Heart left ventricle (tissue), 16 donors: ENCODE data around the gene MFSD8. TPM values are rescaled to one million over a fixed set of nuclear protein-coding genes. Genes with fewer than 3 reads are reported as not detected.
A peak's percentile ranks its signal among the peaks of the same experiment; 100 is the strongest.

ENCODE experiments used
- ATAC-seq, 4 donors: fragments of 200-7000 bp; cut with Tn5 transposase; one replicate each; pipeline ENCODE4 v1.9.1; 2020 to 2022; ENCODE audit warnings: moderate library complexity in 4 of 4, mild to moderate bottlenecking in 3 of 4, moderate number of reproducible peaks in 1 of 4
- DNase-seq, 5 donors: peaks; one replicate each; pipeline ENCODE4 v3.0.0-alpha.2; 2020
- H3K27ac ChIP-seq, 12 donors: fragments of 200-600 bp; sonication (generic) in 4 of 12; one replicate each; pipeline versions ENCODE4 v1.5.0 to v1.8.0; 2016 to 2022; ENCODE audit warnings: mild to moderate bottlenecking in 2 of 12
- H3K27me3 ChIP-seq, 9 donors: fragments of 200-600 bp; sonication (generic) in 2 of 9; one replicate each; pipeline versions ENCODE4 v1.5.1 to v1.8.0; 2016 to 2022; ENCODE audit warnings: mild to moderate bottlenecking in 3 of 9
- H3K36me3 ChIP-seq, 9 donors: fragments of 200-600 bp; sonication (generic) in 2 of 9; one replicate each; pipeline versions ENCODE4 v1.5.0 to v1.8.0; 2018 to 2022; ENCODE audit warnings: mild to moderate bottlenecking in 2 of 9
- H3K4me1 ChIP-seq, 12 donors: fragments of 200-600 bp; sonication (generic) in 4 of 12; one replicate each; pipeline versions ENCODE4 v1.5.0 to v1.8.0; 2016 to 2022; ENCODE audit warnings: mild to moderate bottlenecking in 3 of 12
- H3K4me3 ChIP-seq, 12 donors: fragments of 200-600 bp; sonication (generic) in 4 of 12; one replicate each; pipeline versions ENCODE4 v1.5.0 to v1.8.0; 2017 to 2022; ENCODE audit warnings: mild to moderate bottlenecking in 9 of 12, moderate library complexity in 4 of 12
- H3K9me3 ChIP-seq, 12 donors: fragments of 200-600 bp; sonication (generic) in 4 of 12; one replicate each; pipeline versions ENCODE4 v1.5.0 to v1.8.0; 2016 to 2022; ENCODE audit warnings: mild to moderate bottlenecking in 1 of 12
- POLR2A ChIP-seq, 2 donors: fragments of 450-650 bp; IDR thresholded peaks; one replicate each; pipeline ENCODE4 v1.6.1; 2017; ENCODE audit warnings: antibody characterized with exemption in 2 of 2, mild to moderate bottlenecking in 2 of 2, moderate library complexity in 2 of 2
- WGBS, 4 donors: extraction: QIAGEN DNeasy Blood & Tissue Kit in 2 of 4; methylation state at CpG; one replicate each; pipeline versions ENCODE4 v1.1.5 to v1.1.7; 2013 to 2018; 5-methylcytosine and 5-hydroxymethylcytosine counted together
- intact Hi-C, 10 donors: fragments of 100-400 bp; cut with DNase I; formaldehyde crosslinking; loops; one replicate each; pipeline versions ENCODE4 v1.11.1 to v1.14.2; 2022
- polyA plus RNA-seq, 2 donors: library from polyadenylated mRNA; stranded (reverse); fragments of 200-250 nt; gene quantifications; one replicate each; pipeline ENCODE4 v1.2.3, GENCODE V29; 2013
- total RNA-seq, 9 donors: library from RNA; depleted of rRNA in 2 of 9; stranded (reverse); fragments of >200 nt in 2 of 9; fragmentation: NEBNext Ultra II Directional in 3 of 9; extraction: Animal tissue kit (Norgen Biotek cat#: 25700) in 3 of 9; gene quantifications; one replicate each; pipeline versions ENCODE4 v1.1.0 to v1.2.4, GENCODE V29; 2016 to 2023
- TF ChIP-seq, protein P1 (sequence below), 12 donors: fragments of 200-600 bp; sonication (generic) in 4 of 12; IDR thresholded peaks; one replicate each; pipeline versions ENCODE4 v1.5.0 to v1.8.0; 2018 to 2022; ENCODE audit warnings: antibody characterized with exemption in 12 of 12, mild to moderate bottlenecking in 5 of 12
- donor health status: ischemic (EF 13 %, LVEDD 7.1; RV severe dilation, severe dysfunction).
- donor health status: healthy with polysubstance abuse.
- donor health status: DM: no; HTN: yes; CAD: no.
- donor health status: DM: no; HTN: no; CAD: no.
- donor health status: ischemic (EF 25% LVEDD 6.9; RV normal size, moderate dysfunction).
- donor health status: ischemic (EF 25% LVEDD 5.7; RV mildly dilated, moderate dysfunction).
- donor health status: healthy.
- donor health status: DM: yes; HTN: yes; CAD: no.
- donor health status: ischemic (EF 35%, LVEDD 5.7; RV mildly dilated, moderate dysfunction).
- donor health status: nonischemic (EF 11% LVEDD 7.7; RV severe dilation, severe dysfunction).
- donor health status: DM: yes; HTN: yes; CAD: no.
- donor health status: PGD.
- donor health status: ischemic (EF 29% LVEDD 5.4; RV normal size, mild dysfunction).
- donor health status: nonischemic (EF 23%, LVEDD 6.1; RV moderate dilation, normal function).

MFSD8 gene
- total and polyA plus RNA-seq, 11 donors, result 4.1 to 17.4 (median 9.7) TPM

DNA sequence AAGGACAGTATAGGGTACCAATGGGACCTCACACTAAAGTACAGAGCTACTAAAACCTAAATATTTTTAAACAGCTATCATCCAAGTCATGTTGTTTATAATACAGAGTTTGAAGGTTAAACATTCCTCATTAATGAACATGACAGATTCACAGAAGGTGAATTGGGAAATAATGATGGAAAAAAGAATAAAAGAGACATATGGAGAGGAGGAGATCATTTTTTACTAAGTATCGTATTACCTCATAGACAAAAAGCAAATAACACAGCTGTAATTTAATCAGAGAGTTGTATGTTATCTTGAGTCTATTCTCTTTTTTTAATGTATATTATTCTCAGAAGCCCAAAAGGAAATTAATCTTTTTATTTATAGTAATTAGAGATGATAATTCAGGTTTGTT, 76.4 kb downstream of the MFSD8 start:
- Histone ChIP-seq H3K36me3 (peaks cover 0 to 20% (median 0%) of the 10 kb centered on the region in 9 donors), H3K4me1 (no peaks in the 10 kb centered on the region), H3K27ac (no peak overlapping the region), H3K27me3 (no peaks in the 10 kb centered on the region), H3K9me3 (no peaks in the 10 kb centered on the region), H3K4me3 (no peak overlapping the region)
- WGBS, 4 donors, result 91 to 96% (median 93%) methylated on average over 1 of the region's 1 CpG
- DNase-seq, result no peak
- ATAC-seq, result no peak
- TF ChIP-seq, protein P1, sequence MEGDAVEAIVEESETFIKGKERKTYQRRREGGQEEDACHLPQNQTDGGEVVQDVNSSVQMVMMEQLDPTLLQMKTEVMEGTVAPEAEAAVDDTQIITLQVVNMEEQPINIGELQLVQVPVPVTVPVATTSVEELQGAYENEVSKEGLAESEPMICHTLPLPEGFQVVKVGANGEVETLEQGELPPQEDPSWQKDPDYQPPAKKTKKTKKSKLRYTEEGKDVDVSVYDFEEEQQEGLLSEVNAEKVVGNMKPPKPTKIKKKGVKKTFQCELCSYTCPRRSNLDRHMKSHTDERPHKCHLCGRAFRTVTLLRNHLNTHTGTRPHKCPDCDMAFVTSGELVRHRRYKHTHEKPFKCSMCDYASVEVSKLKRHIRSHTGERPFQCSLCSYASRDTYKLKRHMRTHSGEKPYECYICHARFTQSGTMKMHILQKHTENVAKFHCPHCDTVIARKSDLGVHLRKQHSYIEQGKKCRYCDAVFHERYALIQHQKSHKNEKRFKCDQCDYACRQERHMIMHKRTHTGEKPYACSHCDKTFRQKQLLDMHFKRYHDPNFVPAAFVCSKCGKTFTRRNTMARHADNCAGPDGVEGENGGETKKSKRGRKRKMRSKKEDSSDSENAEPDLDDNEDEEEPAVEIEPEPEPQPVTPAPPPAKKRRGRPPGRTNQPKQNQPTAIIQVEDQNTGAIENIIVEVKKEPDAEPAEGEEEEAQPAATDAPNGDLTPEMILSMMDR (IDR thresholded peaks at IDR 0.05), result no peak
- no peak for TF ChIP-seq POLR2A (IDR thresholded peaks at IDR 0.05)
- intact Hi-C loops, result loop anchor here in 3 of 10 donors (10.0 kb wide), 2 partner anchors 76 to 104 kb away; partner anchors contain the start of genes ABHD18 (in 3 of the 3), MFSD8 (in 3 of the 3) and HSPA4L (in 2 of the 3)

DNA sequence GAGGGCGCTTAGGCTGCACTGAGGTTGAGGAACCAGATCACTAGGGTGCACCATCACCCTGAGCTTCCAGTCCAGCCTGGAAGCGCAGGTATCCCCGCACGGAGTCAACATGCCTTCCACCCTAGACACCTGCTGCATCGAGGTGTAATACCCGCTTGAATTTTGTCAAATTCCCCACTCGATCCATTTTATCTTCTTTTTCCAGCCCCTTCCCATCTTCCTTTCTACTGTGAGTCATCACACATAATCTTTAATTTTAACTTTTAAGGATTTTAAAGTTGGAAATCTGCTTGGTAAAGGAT, 83.5 kb downstream of the MFSD8 start:
- Histone ChIP-seq H3K27ac (no peak overlapping the region), H3K4me3 (peak overlapping the region; percentile 56 to 89 (median 77)), H3K36me3 (peaks cover 0 to 9% (median 0%) of the 10 kb centered on the region in 9 donors), H3K27me3 (no peaks in the 10 kb centered on the region), H3K4me1 (peaks cover 0 to 21% (median 10%) of the 10 kb centered on the region in 12 donors), H3K9me3 (no peaks in the 10 kb centered on the region)
- DNase-seq, result no peak
- ATAC-seq, result peak in 1 of 4 donors; percentile 35
- TF ChIP-seq, protein P1 (IDR thresholded peaks at IDR 0.05), result no peak
- no peak for TF ChIP-seq POLR2A (IDR thresholded peaks at IDR 0.05)
- intact Hi-C loops, result loop anchor here in 6 of 10 donors (5.0 to 10.0 kb wide), 5 partner anchors 81 to 99 kb away; partner anchors contain the start of genes ABHD18 (in 4 of the 6), HSPA4L (in 4 of the 6) and MFSD8 (in 4 of the 6)
- WGBS, 4 donors, result 1 to 2% (median 1%) methylated on average over 7 of the region's 7 CpGs

DNA sequence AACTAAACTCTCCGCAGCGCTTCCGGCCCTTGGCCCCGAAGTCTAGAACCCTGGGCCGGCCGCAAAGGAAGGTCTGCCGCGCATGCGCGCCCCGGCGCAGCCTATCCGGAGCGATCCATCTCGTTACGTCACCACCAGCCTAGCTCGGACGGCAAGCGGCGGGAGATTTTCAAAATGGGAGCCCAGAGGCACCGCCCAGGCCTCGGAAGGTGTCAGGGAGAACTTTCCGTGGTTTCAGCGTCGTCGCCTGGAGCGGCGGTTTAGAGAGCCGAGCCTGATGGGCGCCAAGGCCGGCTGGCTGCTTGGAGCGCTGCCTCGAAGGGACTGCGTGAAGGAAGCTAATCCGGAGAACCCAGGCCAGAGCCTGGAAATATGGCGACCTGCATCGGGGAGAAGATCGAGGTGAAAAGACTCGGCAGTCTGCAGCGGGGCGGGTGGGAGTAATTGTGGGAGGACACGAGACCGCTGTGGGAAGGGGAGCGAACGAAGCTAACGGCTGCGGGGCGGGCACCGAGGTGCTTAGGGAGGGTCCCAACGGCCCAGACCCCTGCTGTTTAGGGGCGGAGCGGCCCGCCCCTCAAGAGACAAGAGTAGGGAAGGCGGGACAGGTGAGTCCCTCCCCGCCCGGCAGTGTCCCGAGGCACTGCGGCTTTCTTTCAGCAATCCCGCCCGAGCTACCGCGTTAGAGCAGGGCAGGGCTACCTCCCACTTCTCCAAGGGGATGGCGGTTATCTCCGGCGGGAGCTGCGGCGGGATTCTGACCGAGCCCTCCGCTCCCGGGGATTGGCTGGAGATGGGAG, 84.0 kb downstream of the MFSD8 start, which contains the start of gene PLK4:
PLK4 (plus strand) TSS at position 131 of the 800 bp plus-strand sequence; CDS start at position 373, 242 bp downstream.
- H3K27ac ChIP-seq, result peak within 1 kb of the TSS in 11 of 12 donors; percentile 21 to 90 (median 74)
- no peaks in the 10 kb centered on the region for H3K9me3 ChIP-seq
- ATAC-seq, result peak; percentile 99
- peak within 1 kb of the TSS; percentile 56 to 89 (median 77) for H3K4me3 ChIP-seq
- intact Hi-C loops, result loop anchor here in 6 of 10 donors (5.0 to 10.0 kb wide), 5 partner anchors 81 to 99 kb away; partner anchors contain the start of genes ABHD18 (in 4 of the 6), HSPA4L (in 4 of the 6) and MFSD8 (in 4 of the 6)
- no peaks in the 10 kb centered on the region for H3K27me3 ChIP-seq
- DNase-seq, result peak; percentile 94 to 98 (median 97)
- H3K36me3 ChIP-seq, result peaks cover 0 to 4% (median 0%) of the 10 kb centered on the region in 9 donors
- peaks cover 0 to 21% (median 10%) of the 10 kb centered on the region in 12 donors for H3K4me1 ChIP-seq
- 0 to 1% (median 0%) methylated on average over 46 to 70 of the region's 70 CpGs for WGBS, 4 donors
- TF ChIP-seq, protein P1 (IDR thresholded peaks at IDR 0.05), result no peak
- no peak for TF ChIP-seq POLR2A (IDR thresholded peaks at IDR 0.05)

DNA sequence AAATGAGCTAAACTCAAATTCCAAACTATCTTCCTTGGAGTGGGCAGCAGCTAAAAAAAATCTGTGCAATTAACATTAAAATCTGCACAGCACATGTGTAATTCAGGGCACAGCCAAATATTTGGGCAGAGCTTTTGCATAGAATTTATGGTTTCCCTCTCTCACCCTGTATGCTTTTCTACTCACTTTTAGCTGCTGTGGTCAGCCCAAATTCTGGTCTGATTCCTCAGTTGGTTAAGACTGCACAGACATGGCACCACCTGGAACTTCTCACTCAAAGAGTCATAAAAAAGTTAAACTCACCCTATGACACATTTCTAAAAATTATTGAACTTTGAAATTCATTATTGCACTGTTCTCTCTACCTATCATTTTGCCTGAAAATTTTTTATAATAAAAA, 89.2 kb downstream of the MFSD8 start:
- H3K4me3 ChIP-seq, result no peak overlapping the region
- DNase-seq (no peak), ATAC-seq (no peak)
- no peaks in the 10 kb centered on the region for H3K27me3 ChIP-seq
- no peaks in the 10 kb centered on the region for H3K9me3 ChIP-seq
- H3K36me3 ChIP-seq, result no peaks in the 10 kb centered on the region
- no peak overlapping the region for H3K27ac ChIP-seq
- TF ChIP-seq POLR2A (IDR thresholded peaks at IDR 0.05), result no peak
- TF ChIP-seq, protein P1 (IDR thresholded peaks at IDR 0.05), result no peak
- peaks cover 3 to 18% (median 10%) of the 10 kb centered on the region in 12 donors for H3K4me1 ChIP-seq
- intact Hi-C loops, result loop anchor here in 1 of 10 donors (10.0 kb wide), 1 partner anchor 91 kb away; the partner anchor contains the start of gene HSPA4L
